Neural progenitor cell (in vitro differentiated cells): ENCODE measurements around the gene KDM7A. TPM values are rescaled to one million over a fixed set of nuclear protein-coding genes. Genes with fewer than 3 reads are reported as not detected.

Source experiments
- DNase-seq: peaks from one replicate; pipeline ENCODE4 v3.0.0-alpha.2; 2016; ENCODE audit warnings: low spot score
- H2AFZ ChIP-seq: fragments of 200-600 bp; sonication (generic); replicated peaks from 2 replicates; pipeline ENCODE4 v1.6.1; 2016; ENCODE audit warnings: antibody characterized with exemption
- H3F3A ChIP-seq: fragments of 200-600 bp; sonication (generic); 2 replicates; pipeline ENCODE4 v1.6.1; 2016; ENCODE audit warnings: antibody characterized with exemption, low read depth
- H3K27ac ChIP-seq: fragments of 200-600 bp; sonication (generic); 2 replicates; pipeline ENCODE4 v1.5.1; 2016; ENCODE audit warnings: mild to moderate bottlenecking
- H3K27me3 ChIP-seq: fragments of 200-600 bp; sonication (generic); 2 replicates; pipeline ENCODE4 v1.6.1; 2016; ENCODE audit warnings: mild to moderate bottlenecking, moderate library complexity
- H3K36me3 ChIP-seq: fragments of 200-600 bp; sonication (generic); 2 replicates; pipeline ENCODE4 v1.5.1; 2016
- H3K4me1 ChIP-seq: fragments of 200-600 bp; sonication (generic); 2 replicates; pipeline ENCODE4 v1.6.1; 2016; ENCODE audit warnings: mixed run types
- H3K4me2 ChIP-seq: fragments of 200-600 bp; sonication (generic); 2 replicates; pipeline ENCODE4 v1.6.1; 2016
- H3K4me3 ChIP-seq: fragments of 200-600 bp; sonication (generic); 2 replicates; pipeline ENCODE4 v1.5.1; 2016
- H3K79me2 ChIP-seq: fragments of 200-600 bp; sonication (generic); 2 replicates; pipeline ENCODE4 v1.6.1; 2016; ENCODE audit warnings: low read depth
- H3K9ac ChIP-seq: fragments of 200-600 bp; sonication (generic); 2 replicates; pipeline ENCODE4 v1.6.1; 2016
- H3K9me3 ChIP-seq: fragments of 200-600 bp; sonication (generic); 2 replicates; pipeline ENCODE4 v1.5.1; 2016; ENCODE audit warnings: low read depth
- H4K20me1 ChIP-seq: fragments of 200-600 bp; sonication (generic); 2 replicates; pipeline ENCODE4 v1.6.1; 2016; ENCODE audit warnings: low read depth
- H3K27ac Mint-ChIP-seq: 3 replicates; pipeline ENCODE4 v1.8.0; 2021; ENCODE audit warnings: mixed read lengths
- H3K27me3 Mint-ChIP-seq: 2 replicates; pipeline ENCODE4 v1.8.0; 2022; ENCODE audit warnings: low read depth, mild to moderate bottlenecking, inconsistent platforms, moderate library complexity, mixed read lengths; ENCODE audit not compliant: insufficient read depth
- H3K36me3 Mint-ChIP-seq: 3 replicates; pipeline ENCODE4 v1.8.0; 2021; ENCODE audit warnings: mixed read lengths
- H3K4me1 Mint-ChIP-seq: 3 replicates; pipeline ENCODE4 v1.8.0; 2021; ENCODE audit warnings: mixed read lengths
- H3K4me3 Mint-ChIP-seq: 3 replicates; pipeline ENCODE4 v1.8.0; 2021; ENCODE audit warnings: mild to moderate bottlenecking, moderate library complexity, mixed read lengths
- H3K9me3 Mint-ChIP-seq: 3 replicates; pipeline ENCODE4 v1.8.0; 2020; ENCODE audit warnings: mixed read lengths
- CTCF ChIP-seq: fragments of 200-600 bp; sonication (generic); IDR thresholded peaks from 2 replicates; pipeline ENCODE4 v1.5.1; 2017; ENCODE audit warnings: antibody characterized with exemption, mild to moderate bottlenecking
- EZH2 ChIP-seq: fragments of 200-600 bp; sonication (generic); IDR thresholded peaks from 2 replicates; pipeline ENCODE4 v1.6.1; 2017; ENCODE audit warnings: antibody characterized with exemption, mild to moderate bottlenecking, moderate library complexity
- EZH2phosphoT487 ChIP-seq: fragments of 200-600 bp; sonication (generic); IDR thresholded peaks from 2 replicates; pipeline ENCODE4 v1.6.1; 2017; ENCODE audit warnings: antibody characterized with exemption
- total RNA-seq: library from RNA; depleted of rRNA; stranded (reverse); fragments of >200 nt; gene quantifications from 2 replicates; pipeline ENCODE4 v1.2.3, GENCODE V29; 2015; ENCODE audit warnings: low replicate concordance

Gene KDM7A
- total RNA-seq, 1 donor from 2014 or later: 13.6 TPM

- no peaks in the 10 kb centered on the region for H3K9me3 Mint-ChIP-seq
- Histone ChIP-seq H4K20me1 (no peaks in the 10 kb centered on the region), H3K36me3 (peaks cover 5% of the 10 kb centered on the region), H2AFZ (no peak overlapping the region), H3F3A (no peaks in the 10 kb centered on the region), H3K9ac (no peak overlapping the region), H3K4me2 (no peak overlapping the region), H3K4me1 (no peaks in the 10 kb centered on the region), H3K27ac (no peak overlapping the region), H3K4me3 (no peak overlapping the region), H3K9me3 (no peaks in the 10 kb centered on the region), H3K79me2 (no peaks in the 10 kb centered on the region), H3K27me3 (no peaks in the 10 kb centered on the region)
- H3K4me1 Mint-ChIP-seq: no peaks in the 10 kb centered on the region
- no peak for DNase-seq
- H3K36me3 Mint-ChIP-seq: peaks cover 50% of the 10 kb centered on the region
- H3K27me3 Mint-ChIP-seq: no peaks in the 10 kb centered on the region
- H3K4me3 Mint-ChIP-seq: no peak overlapping the region
- TF ChIP-seq EZH2: no peak
- no peak for TF ChIP-seq CTCF
- no peak for TF ChIP-seq EZH2phosphoT487
- H3K27ac Mint-ChIP-seq: no peak overlapping the region
Observed at GRCh38 chr7:140096459-140096858, 80.3 kb downstream of the KDM7A start.

GRCh38 chr7:140093375-140093774, 83.4 kb downstream of the KDM7A start:
- H3K36me3 ChIP-seq: peaks cover 5% of the 10 kb centered on the region
- H3K79me2 ChIP-seq: no peaks in the 10 kb centered on the region
- H3K4me3 ChIP-seq: no peak overlapping the region
- TF ChIP-seq EZH2phosphoT487: no peak
- TF ChIP-seq EZH2: no peak
- no peak for TF ChIP-seq CTCF
- no peak overlapping the region for H3K9ac ChIP-seq
- Mint-ChIP-seq H3K9me3 (no peaks in the 10 kb centered on the region), H3K27me3 (no peaks in the 10 kb centered on the region), H3K4me1 (no peaks in the 10 kb centered on the region), H3K27ac (no peak overlapping the region), H3K36me3 (peaks cover 47% of the 10 kb centered on the region), H3K4me3 (no peak overlapping the region)
- no peak overlapping the region for H3K27ac ChIP-seq
- H3K4me2 ChIP-seq: no peak overlapping the region
- H3K27me3 ChIP-seq: no peaks in the 10 kb centered on the region
- H4K20me1 ChIP-seq: no peaks in the 10 kb centered on the region
- H3K9me3 ChIP-seq: no peaks in the 10 kb centered on the region
- H3F3A ChIP-seq: no peaks in the 10 kb centered on the region
- no peaks in the 10 kb centered on the region for H3K4me1 ChIP-seq
- H2AFZ ChIP-seq: no peak overlapping the region
- no peak for DNase-seq

GRCh38 chr7:140085447-140085846, 91.3 kb downstream of the KDM7A start:
- Mint-ChIP-seq H3K9me3 (no peaks in the 10 kb centered on the region), H3K4me1 (no peaks in the 10 kb centered on the region), H3K36me3 (peaks cover 1% of the 10 kb centered on the region), H3K27me3 (no peaks in the 10 kb centered on the region), H3K27ac (no peak overlapping the region), H3K4me3 (no peak overlapping the region)
- Histone ChIP-seq H3K9me3 (no peaks in the 10 kb centered on the region), H3K27ac (no peak overlapping the region), H3K4me2 (no peak overlapping the region), H3K4me3 (no peak overlapping the region), H2AFZ (no peak overlapping the region), H3K27me3 (no peaks in the 10 kb centered on the region), H3K9ac (no peak overlapping the region), H3K4me1 (no peaks in the 10 kb centered on the region), H3F3A (no peaks in the 10 kb centered on the region), H3K79me2 (no peaks in the 10 kb centered on the region), H4K20me1 (no peaks in the 10 kb centered on the region), H3K36me3 (no peaks in the 10 kb centered on the region)
- TF ChIP-seq CTCF (no peak), EZH2 (no peak), EZH2phosphoT487 (no peak)
- DNase-seq: no peak
